GM20431 (cell line): ENCODE data around the gene HCAR1.
"Not testable (repeated sequence)": the region's sequence is repeated elsewhere in the genome, so short reads cannot be mapped to it uniquely, and the experiment has no call there.

Experiments used
- in situ Hi-C: fragments of 300-500 bp; cut with MseI, MboI; formaldehyde crosslinking; loops from one replicate; pipeline ENCODE4 v1.15.0; 2020; ENCODE audit warnings: low sequenced_read_pairs; ENCODE audit not compliant: unreplicated experiment

HCAR1 gene, protein sequence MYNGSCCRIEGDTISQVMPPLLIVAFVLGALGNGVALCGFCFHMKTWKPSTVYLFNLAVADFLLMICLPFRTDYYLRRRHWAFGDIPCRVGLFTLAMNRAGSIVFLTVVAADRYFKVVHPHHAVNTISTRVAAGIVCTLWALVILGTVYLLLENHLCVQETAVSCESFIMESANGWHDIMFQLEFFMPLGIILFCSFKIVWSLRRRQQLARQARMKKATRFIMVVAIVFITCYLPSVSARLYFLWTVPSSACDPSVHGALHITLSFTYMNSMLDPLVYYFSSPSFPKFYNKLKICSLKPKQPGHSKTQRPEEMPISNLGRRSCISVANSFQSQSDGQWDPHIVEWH

DNA sequence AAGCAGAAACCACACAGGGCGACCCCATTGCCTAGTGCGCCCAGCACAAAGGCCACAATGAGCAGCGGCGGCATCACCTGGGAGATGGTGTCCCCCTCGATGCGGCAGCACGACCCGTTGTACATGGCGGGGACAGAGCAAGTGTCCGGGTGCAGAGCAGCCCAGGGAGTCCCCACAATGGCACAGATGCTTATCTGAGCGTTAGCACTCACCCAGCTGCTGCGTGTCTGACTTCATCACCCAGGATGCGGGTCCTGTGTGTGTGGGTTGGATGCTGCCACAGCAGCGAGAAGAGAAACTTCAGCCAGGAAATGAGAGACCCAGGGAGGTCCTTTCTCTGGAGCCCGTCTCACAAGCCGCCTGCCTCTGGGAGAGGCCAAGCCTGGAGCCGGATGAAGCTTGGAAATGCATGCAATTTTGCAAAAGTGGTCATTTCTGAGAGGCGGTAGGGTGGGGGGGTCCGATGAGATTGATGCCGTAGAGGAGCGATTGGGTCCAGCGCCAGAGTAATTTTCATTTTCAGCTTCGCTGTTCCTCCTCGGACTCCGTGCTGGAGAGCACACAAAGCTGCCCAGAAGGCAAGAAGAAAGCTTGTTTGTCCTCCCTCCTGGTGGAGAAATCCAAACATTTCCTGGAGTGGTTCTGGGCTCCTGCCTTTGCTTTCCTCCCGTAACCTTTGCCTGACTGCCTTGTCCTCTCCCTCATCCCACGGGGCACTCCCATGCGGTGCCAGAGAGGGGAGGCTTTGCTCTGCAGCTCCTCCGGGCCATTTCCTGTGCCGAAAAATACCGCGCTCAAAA, at the start of gene HCAR1:
TSS of gene HCAR1 (minus strand) at position 630 of the 800 bp plus-strand sequence. CDS start at position 125, 505 bp downstream.
- in situ Hi-C loops: loop anchor here (10.0 kb wide), 1 partner anchor 96 kb away; no protein-coding TSS in a partner anchor

- in situ Hi-C loops: no loop called here
These were observed 26.9 kb upstream of the HCAR1 start for GRCh38 chr12:122757568-122757967.

GRCh38 chr12:122754790-122755189, 24.1 kb upstream of the HCAR1 start:
- in situ Hi-C loops: no loop called here

DNA sequence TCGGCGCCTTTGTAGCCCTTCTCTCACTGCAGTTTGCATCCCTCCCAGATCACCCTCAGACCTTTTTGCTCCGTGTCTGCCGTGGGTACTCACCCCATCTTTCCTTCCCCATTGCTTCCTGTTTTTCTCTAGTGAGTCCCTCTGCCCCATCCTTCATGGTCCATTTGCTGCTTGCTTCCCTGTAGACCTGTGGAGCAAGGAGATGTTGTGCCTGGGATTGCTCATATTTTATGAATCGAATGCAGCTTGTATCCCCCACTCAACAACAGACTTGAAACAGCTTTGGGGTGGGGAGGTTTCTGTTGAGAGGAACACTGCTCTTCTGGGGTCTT, 22.6 kb upstream of the HCAR1 start:
- in situ Hi-C loops: no loop called here

- in situ Hi-C loops: no loop called here
These were observed 22.0 kb upstream of the HCAR1 start, which contains the start of gene DENR for GRCh38 chr12:122752464-122753318. DENR (plus strand) TSS chr12:122752824; CDS start chr12:122753702, 878 bp downstream.

DNA sequence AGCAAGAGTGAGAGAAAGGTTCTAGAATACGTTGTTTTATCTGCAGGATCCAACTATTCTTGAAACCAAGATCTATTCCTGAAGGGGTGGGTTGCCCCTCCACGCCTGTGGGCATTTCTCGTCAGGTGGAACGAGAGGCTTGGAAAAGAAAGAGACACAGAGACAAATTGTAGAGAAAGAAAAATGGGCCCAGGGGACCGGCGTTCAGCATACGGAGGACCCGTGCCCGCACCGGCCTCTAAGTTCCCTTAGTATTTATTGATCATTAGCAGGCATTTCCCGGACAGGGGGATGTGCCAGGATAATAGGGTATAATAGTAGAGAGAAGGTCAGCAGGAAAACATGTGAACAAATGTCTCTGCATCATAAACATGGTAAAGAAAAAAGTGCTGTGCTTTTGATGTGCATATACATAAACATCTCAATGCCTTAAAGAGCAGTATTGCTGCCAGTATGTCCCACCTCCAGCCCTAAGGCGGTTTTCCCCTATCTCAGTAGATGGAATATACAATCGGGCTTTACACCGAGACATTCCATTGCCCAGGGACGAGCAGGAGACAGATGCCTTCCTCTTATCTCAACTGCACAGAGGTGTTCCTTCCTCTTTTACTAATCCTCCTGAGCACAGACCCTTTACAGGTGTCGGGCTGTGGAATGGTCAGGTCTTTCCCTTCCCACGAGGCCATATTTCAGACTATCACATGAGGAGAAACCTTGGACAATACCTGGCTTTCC, 20.3 kb upstream of the HCAR1 start:
- in situ Hi-C loops: not testable (repeated sequence)

GRCh38 chr12:122749569-122750332, 19.1 kb upstream of the HCAR1 start:
- in situ Hi-C loops: no loop called here

GRCh38 chr12:122747224-122748135, 16.8 kb upstream of the HCAR1 start:
- in situ Hi-C loops: no loop called here

DNA sequence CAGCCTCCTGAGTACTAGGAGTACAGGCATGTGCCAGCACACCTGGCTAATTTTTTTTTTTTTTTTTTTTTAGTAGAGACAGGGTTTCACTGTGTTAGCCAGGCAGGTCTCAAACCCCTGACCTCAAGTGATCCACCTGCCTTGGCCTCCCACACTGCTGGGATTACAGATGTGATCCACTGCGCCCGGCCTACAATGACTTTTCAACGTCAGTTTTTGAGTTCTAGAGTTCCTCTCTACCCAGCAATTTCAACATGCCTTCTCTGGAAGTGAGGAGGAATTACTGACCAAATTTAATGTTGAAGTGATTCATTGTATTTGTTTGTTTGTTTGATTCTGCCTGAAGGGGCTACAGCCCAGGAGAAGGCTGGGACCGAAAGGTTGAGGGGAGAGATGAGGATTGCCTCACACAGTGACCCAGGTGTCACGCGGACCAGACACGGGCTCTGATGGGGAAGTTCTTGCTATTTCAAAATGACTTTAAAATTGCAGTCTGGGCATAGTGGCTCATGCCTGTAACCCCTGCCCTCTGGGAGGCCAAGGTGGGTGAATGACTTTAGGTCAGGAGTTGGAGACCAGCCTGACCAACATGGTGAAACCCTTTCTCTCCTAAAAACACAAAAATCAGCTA, 13.4 kb upstream of the HCAR1 start:
- in situ Hi-C loops: no loop called here

DNA sequence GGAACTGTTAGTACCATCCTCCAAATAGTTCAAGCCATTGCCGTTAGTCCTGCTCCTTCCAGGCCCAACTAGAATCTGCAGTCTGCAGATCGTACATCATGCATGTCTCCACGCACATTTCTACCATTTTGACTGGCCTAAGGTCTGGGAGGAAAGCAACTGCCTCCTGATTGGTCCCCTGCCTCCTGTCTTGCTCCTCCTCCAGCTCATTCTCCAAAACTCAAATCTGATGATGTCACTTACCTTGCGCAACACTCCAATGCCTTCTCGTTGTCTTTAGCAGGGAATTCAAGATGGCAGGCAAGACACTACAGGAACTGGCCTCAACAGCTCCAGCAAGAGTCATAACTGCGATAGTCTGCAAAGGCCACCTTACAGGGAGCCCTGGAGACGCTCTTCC, 9.7 kb upstream of the HCAR1 start:
- in situ Hi-C loops: no loop called here

DNA sequence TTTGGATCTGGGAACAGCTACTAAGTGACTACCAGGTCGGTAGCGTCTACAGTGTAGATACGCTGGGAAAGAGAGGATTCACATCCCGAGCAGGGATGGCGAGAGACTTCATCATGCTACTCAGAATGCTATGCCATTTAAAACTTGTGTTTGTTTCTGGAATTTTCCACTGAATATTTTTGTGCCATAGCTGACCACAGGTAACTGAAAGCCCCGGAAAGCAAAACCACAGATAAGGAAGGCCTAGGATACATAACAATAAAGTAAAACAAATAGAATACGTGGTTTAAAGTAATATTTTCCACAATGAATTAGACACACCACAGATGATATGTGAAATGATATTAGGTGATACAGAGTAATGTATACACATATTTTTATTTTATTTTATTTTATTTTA, 7.9 kb upstream of the HCAR1 start:
- in situ Hi-C loops: loop anchor here (10.0 kb wide), 1 partner anchor 104 kb away; no protein-coding TSS in a partner anchor

- in situ Hi-C loops: loop anchor here (10.0 kb wide), 1 partner anchor 98 kb away; no protein-coding TSS in a partner anchor
These were observed 2.0 kb upstream of the HCAR1 start for GRCh38 chr12:122732611-122733010.

GRCh38 chr12:122732170-122732569, 1.5 kb upstream of the HCAR1 start:
- in situ Hi-C loops: loop anchor here (10.0 kb wide), 1 partner anchor 97 kb away; no protein-coding TSS in a partner anchor

- in situ Hi-C loops: loop anchor here (10.0 kb wide), 1 partner anchor 95 kb away; no protein-coding TSS in a partner anchor
These were observed 945 bp downstream of the HCAR1 start for GRCh38 chr12:122729583-122730214.

GRCh38 chr12:122726080-122726558, 4.5 kb downstream of the HCAR1 start:
- in situ Hi-C loops: no loop called here

- in situ Hi-C loops: no loop called here
These were observed 5.1 kb downstream of the HCAR1 start for GRCh38 chr12:122725452-122726079.
